Suprapubic skin (tissue), 4 donors: ENCODE data around the gene FHOD3.

ENCODE experiments used
- EP300 ChIP-seq: sonication (generic); formaldehyde crosslinking; IDR thresholded peaks from one replicate; pipeline ENCODE4 v1.6.1; 2017; ENCODE audit warnings: antibody characterized with exemption
- POLR2A ChIP-seq, 2 donors: fragments of 450-650 bp; IDR thresholded peaks; one replicate each; pipeline ENCODE4 v1.6.1; 2017; ENCODE audit warnings: antibody characterized with exemption in 2 of 2, mild to moderate bottlenecking in 2 of 2, moderate library complexity in 2 of 2
- POLR2AphosphoS5 ChIP-seq, 3 donors: sonication (generic); formaldehyde crosslinking; IDR thresholded peaks; one replicate each; pipeline ENCODE4 v1.6.1; 2017; ENCODE audit warnings: antibody characterized with exemption in 3 of 3
- TF ChIP-seq, protein P1 (sequence below), 2 donors: fragments of 200-600 bp in 1 of 2; fragments of 450-650 bp in 1 of 2; sonication (generic) in 1 of 2; IDR thresholded peaks; one replicate each; pipeline ENCODE4 v1.5.1; 2016 to 2019; ENCODE audit warnings: antibody characterized with exemption in 2 of 2, mild to moderate bottlenecking in 1 of 2, moderate library complexity in 1 of 2

DNA sequence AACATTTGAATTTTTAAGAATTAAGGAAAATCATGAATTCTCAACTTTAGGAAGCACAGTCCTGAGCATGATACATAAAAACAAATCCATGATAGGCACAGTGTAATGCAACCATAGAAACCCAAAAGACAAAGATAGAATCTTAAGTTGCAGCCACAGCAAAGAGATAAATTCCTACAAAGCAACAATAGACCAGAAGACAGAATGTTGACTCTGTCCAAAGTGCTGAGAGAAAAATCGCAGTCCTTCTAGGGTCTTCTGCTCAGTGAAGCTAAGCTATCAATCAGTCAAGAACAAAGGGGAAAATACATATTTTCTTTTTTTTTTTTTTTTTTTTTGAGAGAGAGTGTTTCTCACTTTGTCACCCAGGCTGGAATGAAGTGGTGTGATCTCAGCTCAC is 22.0 kb upstream of the FHOD3 start:
- TF ChIP-seq, protein P1, sequence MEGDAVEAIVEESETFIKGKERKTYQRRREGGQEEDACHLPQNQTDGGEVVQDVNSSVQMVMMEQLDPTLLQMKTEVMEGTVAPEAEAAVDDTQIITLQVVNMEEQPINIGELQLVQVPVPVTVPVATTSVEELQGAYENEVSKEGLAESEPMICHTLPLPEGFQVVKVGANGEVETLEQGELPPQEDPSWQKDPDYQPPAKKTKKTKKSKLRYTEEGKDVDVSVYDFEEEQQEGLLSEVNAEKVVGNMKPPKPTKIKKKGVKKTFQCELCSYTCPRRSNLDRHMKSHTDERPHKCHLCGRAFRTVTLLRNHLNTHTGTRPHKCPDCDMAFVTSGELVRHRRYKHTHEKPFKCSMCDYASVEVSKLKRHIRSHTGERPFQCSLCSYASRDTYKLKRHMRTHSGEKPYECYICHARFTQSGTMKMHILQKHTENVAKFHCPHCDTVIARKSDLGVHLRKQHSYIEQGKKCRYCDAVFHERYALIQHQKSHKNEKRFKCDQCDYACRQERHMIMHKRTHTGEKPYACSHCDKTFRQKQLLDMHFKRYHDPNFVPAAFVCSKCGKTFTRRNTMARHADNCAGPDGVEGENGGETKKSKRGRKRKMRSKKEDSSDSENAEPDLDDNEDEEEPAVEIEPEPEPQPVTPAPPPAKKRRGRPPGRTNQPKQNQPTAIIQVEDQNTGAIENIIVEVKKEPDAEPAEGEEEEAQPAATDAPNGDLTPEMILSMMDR (IDR thresholded peaks at IDR 0.05), result no peak
- no peak for TF ChIP-seq POLR2A (IDR thresholded peaks at IDR 0.05)
- no peak for TF ChIP-seq EP300
- TF ChIP-seq POLR2AphosphoS5 (IDR thresholded peaks at IDR 0.05), result no peak
